ENCODE measurements around the gene FRS2.

Gene FRS2

DNA sequence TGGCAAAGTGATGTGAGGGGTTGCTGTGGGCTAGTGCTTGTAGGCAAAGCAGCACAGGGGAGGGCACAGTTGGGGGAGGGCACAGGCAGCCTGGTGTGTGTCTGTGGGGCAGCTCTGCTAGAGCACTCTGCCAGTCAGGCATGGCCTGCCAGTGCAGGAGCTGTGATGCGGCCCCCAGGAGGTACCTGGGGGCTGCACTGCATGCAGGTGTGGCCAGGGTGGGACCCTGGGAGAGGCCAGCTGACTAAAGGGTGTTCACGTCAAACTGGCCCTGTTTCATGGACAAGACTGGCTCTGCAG is 54.1 kb downstream of the FRS2 start:
- no peak for DNase-seq (ENCODE audit: low read depth in 2 of 2, low spot score in 1 of 2)

DNA sequence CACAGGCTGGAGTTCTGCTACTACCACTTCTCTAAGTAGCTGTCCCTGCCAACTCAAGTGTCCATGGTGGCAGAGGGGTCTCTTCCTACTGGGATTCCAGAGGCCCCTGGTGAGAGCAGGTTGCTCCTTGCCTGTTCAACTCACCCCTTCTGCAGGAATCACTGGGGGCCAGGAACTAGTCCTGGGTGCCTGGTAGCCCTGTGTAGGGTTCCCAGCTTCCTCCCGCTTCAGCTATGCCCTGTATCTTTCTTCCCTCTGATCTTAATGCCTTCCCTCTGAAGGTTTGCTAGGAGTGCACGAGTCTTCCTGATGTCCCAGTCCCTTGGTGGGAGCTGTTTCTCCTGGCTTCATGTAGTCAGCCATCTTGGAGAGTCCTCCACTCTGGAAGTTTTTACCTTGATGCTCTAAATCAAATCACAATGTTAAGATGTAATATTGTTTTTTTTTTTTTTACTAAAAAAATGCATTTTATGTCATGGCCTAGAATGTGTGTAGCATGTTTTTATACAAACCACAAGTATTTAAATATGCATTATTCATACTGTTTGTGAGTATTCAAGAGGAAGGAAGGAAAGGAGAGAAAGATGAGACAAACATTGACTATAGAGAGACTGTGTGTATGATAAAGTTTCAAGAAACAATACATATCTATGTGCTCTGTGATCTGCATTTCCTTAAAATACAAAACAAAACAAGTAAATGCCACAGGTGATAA is 54.7 kb downstream of the FRS2 start:
- DNase-seq (ENCODE audit: low read depth in 2 of 2, low spot score in 1 of 2), result no peak

GRCh38 chr12:69527506-69528272 is 57.5 kb downstream of the FRS2 start:
- DNase-seq (ENCODE audit: low read depth in 2 of 2, low spot score in 1 of 2), result no peak

GRCh38 chr12:69529021-69529420 is 58.8 kb downstream of the FRS2 start:
- no peak for DNase-seq (ENCODE audit: low read depth in 2 of 2, low spot score in 1 of 2)

DNA sequence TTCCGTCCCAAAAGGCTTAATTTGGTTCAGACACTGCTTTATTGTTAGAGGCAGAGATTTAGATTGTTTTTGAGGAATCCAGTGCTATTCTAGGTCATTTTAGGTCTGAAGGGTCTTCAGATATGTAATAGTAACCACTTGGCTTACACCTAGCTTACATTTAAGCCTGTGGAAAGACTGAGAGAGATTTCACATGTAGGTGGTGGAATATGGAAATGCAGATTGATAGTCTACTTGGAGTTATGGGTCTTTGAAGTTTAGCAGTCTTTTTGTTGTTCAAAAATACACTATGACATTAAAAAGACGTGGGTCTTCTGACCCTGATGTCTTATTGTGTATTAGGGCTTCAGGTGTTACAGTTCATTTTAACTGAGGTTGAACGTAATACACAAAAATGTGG is 63.7 kb downstream of the FRS2 start:
- DNase-seq (ENCODE audit: low read depth in 2 of 2, low spot score in 1 of 2), result no peak

DNA sequence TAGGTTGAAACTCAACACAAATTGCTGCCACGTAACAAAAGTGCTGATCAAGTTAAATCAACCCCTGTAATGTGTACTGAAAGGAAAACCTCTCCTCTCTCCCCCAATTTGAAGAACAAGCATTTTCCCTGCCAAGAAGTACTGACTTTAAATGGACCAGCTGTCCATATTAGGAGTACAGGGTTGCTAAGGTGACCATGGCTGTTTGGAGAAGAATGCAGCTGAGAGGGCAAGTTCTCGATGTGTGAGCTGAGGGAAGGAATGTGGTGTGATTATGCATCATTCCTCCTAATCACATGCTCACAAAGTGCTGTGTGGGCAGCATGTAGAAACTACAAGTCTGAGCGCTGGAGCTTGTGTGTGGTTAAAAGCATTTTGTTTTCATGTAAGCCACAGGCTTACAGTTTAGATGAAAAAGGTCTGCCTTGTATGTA is 64.2 kb downstream of the FRS2 start:
- no peak for DNase-seq (ENCODE audit: low read depth in 2 of 2, low spot score in 1 of 2)

GRCh38 chr12:69540987-69541386 is 70.8 kb downstream of the FRS2 start:
- no peak for DNase-seq (ENCODE audit: low read depth in 2 of 2, low spot score in 1 of 2)

DNA sequence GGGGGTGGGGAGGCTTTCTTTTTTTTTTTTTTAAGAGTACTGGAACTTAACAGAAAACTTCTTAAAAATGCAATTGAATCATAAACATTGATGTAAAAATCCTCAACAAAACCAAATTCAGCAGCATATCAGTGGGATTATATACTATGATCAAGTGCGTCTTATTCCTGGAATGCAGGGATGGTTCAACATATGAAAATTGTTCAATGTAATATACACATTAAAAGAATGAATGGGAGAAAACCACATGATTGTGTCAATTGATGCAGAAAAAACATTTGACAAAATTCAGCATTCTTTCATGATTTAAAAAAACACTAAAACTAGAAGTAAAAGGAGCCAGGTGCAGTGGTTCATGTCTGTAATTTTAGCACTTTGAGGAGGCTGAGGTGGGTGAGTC is 73.9 kb downstream of the FRS2 start:
- no peak for DNase-seq (ENCODE audit: low read depth in 2 of 2, low spot score in 1 of 2)

GRCh38 chr12:69545081-69545480 is 74.9 kb downstream of the FRS2 start:
- DNase-seq (ENCODE audit: low read depth in 2 of 2, low spot score in 1 of 2), result no peak

- no peak for DNase-seq (ENCODE audit: low read depth in 2 of 2, low spot score in 1 of 2)
Measured at GRCh38 chr12:69546693-69547438, 76.7 kb downstream of the FRS2 start.

GRCh38 chr12:69548687-69549086 is 78.5 kb downstream of the FRS2 start:
- DNase-seq (ENCODE audit: low read depth in 2 of 2, low spot score in 1 of 2), result no peak

DNA sequence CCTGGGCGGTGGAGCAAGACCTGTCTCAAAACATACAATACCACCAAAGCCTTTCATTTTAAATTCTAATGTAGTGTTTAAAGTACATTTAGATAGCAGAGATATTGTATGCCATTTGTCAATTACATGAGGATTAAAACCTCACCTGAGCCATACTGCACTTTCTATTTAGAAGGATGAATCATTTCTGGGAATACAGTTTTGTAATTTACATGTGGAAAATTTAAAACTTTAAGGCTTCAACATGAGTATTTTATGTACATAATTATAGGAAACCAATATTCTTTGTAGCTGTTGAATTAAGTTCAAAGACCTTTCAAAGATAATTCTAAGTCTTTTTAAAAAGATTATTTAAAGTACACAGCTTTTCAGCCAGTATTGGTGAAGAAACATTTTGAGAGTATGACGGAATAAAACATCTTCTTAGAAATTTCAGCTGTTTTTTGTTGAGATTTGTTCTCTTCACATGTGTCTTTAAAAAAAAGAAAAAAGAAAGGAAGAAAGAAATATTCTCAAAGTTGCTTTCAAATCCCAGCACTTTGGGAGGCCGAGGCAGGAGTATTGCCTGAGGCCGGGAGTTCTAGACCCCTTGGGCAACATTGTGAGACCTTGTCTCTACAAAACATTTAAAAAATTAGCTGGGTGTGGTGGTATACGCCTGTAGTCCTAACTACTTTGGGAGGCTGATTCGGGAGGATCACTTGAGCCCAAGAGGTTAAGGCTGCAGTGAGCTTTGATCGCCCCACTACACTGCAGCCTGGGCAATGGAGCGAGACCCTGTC is 80.6 kb downstream of the FRS2 start:
- DNase-seq (ENCODE audit: low read depth in 2 of 2, low spot score in 1 of 2), result no peak

DNA sequence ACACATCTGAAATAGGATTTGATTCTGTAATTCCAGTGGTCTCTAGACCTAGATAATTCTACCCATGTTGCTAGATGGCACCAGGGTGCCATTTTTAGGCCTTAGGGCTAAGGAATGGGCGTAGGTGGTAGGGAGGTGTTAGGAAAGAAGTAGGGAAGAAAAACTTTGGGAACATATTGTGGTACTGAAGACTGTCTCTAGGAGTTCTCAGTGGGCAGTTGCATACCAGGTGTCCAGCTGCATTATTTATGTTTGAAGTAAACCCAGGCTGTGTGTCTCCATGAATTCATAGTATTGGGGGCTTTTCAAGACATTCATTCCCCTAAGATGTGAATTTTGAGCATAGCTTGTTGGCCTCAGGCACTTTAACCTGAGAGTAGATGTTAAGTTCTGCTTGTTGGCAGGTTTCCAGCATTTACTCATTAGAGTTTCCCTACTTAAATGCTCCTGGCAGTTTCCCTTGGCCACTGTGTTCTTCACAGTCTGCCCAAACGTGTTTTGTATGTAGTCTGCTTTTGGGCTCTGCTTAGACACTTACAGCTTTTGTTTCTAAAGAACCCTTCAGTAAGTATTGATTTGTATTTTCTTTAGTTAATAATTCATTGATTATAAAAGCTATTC is 83.5 kb downstream of the FRS2 start:
- DNase-seq (ENCODE audit: low read depth in 2 of 2, low spot score in 1 of 2), result no peak

GRCh38 chr12:69555461-69555860 is 85.3 kb downstream of the FRS2 start:
- no peak for DNase-seq (ENCODE audit: low read depth in 2 of 2, low spot score in 1 of 2)

GRCh38 chr12:69556383-69556782 is 86.2 kb downstream of the FRS2 start:
- DNase-seq (ENCODE audit: low read depth in 2 of 2, low spot score in 1 of 2), result no peak

- no peak for DNase-seq (ENCODE audit: low read depth in 2 of 2, low spot score in 1 of 2)
Measured at GRCh38 chr12:69563166-69563762, 93.1 kb downstream of the FRS2 start.

- DNase-seq (ENCODE audit: low read depth in 2 of 2, low spot score in 1 of 2), result no peak
Measured at GRCh38 chr12:69566603-69567002, 96.4 kb downstream of the FRS2 start.

GRCh38 chr12:69569236-69569635 is 99.0 kb downstream of the FRS2 start:
- no peak for DNase-seq (ENCODE audit: low read depth in 2 of 2, low spot score in 1 of 2)

GRCh38 chr12:69570000-69570516 is 99.9 kb downstream of the FRS2 start:
- no peak for DNase-seq (ENCODE audit: low read depth in 2 of 2, low spot score in 1 of 2)

All from stimulated activated CD8-positive, alpha-beta memory T cell treated with anti-CD3 and anti-CD28 coated beads, Interleukin-4, amount 100 ng/mL, for 4 hours (primary cell).